Fibroblast of villous mesenchyme (primary cell): ENCODE data around the gene EXOC4. TPM values are rescaled to one million over a fixed set of nuclear protein-coding genes. Genes with fewer than 3 reads are reported as not detected.
A peak's percentile ranks its signal among the peaks of the same experiment; 100 is the strongest.

Experiments
- DNase-seq: peaks from one replicate; pipeline ENCODE4 v3.0.0-alpha.2; 2010; ENCODE audit warnings: low read depth
- H3K4me3 ChIP-seq: 2 replicates; pipeline ENCODE4 v1.5.1; 2011; ENCODE audit warnings: low read depth, mild to moderate bottlenecking, low read length
- total RNA-seq: library from RNA; depleted of rRNA; stranded (reverse); fragments of >200 nt; gene quantifications from 2 replicates; pipeline ENCODE4 v1.2.3, GENCODE V29; 2012
- TF ChIP-seq, protein P1 (sequence below): IDR thresholded peaks from 2 replicates; pipeline ENCODE4 v1.5.1; 2012; ENCODE audit warnings: low read depth, mild to moderate bottlenecking, low read length; ENCODE audit not compliant: insufficient read depth

Gene EXOC4
- total RNA-seq, 1 donor, result 106 TPM

DNA sequence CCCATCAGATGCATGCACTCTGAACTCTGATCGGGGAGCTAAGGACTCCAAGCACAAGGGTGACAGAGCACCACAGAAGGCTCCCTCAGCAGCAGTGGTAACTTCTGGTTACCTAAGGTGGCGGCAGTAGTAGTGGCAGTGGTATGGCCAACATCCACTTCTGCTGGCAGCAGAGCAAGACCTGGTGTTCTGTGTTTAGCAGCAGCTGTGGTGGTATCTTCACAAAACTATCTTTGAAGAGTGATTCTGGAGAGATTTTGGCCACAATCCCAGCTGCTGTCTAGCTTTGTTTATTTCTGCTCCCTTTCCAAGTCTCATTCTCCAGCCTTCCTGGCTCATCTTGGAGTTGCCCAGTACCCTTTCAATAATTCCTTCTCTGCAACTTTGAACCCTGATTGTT lies 771.9 kb downstream of the EXOC4 start:
- TF ChIP-seq, protein P1, sequence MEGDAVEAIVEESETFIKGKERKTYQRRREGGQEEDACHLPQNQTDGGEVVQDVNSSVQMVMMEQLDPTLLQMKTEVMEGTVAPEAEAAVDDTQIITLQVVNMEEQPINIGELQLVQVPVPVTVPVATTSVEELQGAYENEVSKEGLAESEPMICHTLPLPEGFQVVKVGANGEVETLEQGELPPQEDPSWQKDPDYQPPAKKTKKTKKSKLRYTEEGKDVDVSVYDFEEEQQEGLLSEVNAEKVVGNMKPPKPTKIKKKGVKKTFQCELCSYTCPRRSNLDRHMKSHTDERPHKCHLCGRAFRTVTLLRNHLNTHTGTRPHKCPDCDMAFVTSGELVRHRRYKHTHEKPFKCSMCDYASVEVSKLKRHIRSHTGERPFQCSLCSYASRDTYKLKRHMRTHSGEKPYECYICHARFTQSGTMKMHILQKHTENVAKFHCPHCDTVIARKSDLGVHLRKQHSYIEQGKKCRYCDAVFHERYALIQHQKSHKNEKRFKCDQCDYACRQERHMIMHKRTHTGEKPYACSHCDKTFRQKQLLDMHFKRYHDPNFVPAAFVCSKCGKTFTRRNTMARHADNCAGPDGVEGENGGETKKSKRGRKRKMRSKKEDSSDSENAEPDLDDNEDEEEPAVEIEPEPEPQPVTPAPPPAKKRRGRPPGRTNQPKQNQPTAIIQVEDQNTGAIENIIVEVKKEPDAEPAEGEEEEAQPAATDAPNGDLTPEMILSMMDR, result no peak
- peak; percentile 38 for DNase-seq
- no peak overlapping the region for H3K4me3 ChIP-seq

DNA sequence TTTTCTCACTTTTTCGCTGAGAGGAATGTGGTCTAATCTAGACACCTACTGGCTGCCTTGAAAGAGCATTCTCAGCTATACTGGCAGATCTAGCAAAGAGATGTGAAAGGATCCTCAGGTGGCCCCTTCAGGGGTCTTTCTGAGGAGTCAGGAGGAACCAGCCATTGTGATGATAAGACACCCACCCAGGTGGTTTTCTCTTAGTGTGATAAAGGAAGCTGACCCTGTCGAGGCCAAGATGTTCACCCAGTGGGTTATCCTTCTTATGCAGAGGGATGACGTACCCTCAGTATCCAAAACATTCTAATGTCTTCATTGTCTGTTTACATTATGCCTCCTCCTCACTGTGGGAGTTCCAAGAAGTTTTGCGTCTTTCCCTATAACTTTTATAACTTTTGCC lies 776.0 kb downstream of the EXOC4 start:
- no peak for DNase-seq
- TF ChIP-seq, protein P1, result no peak
- no peak overlapping the region for H3K4me3 ChIP-seq

DNA sequence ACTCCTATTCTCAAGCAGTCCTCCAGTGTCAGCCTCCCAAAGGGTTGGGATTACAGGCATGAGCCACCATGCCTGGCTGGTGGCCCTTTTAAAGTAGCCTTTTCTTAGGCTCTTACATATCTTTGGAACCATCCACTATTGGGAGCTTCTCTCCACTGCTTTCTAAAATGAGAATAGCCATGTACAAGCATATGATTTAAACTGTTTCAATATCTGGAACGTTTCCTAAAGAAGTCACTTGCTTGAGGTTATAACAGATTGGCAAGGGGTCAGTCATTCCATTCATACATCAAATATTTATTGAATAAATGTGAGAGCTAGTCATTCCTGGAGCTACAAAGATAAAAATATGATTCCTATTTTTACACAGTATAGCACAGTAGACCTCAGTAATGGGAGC lies 776.9 kb downstream of the EXOC4 start:
- TF ChIP-seq, protein P1, result no peak
- no peak for DNase-seq
- no peak overlapping the region for H3K4me3 ChIP-seq

DNA sequence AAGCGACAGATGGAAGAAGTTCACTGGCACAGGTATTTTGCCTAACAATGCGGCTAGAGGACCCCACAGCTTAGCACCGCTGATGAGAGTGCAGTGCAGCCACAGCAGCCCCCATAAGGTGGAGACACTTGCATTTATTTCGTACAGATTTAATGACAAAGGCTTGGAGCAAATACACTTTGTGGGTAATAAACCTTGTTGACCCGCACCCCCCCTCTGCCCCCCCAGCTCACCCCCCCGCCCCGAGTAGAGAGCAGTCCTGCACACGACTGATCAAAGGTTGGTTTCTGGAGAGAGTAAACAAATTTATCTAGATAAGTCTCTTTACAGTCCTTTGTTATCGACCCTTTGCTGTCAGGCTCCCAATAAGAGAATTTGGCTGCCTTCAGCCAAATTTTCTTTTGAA lies 777.6 kb downstream of the EXOC4 start:
- H3K4me3 ChIP-seq, result no peak overlapping the region
- TF ChIP-seq, protein P1, result no peak
- no peak for DNase-seq

DNA sequence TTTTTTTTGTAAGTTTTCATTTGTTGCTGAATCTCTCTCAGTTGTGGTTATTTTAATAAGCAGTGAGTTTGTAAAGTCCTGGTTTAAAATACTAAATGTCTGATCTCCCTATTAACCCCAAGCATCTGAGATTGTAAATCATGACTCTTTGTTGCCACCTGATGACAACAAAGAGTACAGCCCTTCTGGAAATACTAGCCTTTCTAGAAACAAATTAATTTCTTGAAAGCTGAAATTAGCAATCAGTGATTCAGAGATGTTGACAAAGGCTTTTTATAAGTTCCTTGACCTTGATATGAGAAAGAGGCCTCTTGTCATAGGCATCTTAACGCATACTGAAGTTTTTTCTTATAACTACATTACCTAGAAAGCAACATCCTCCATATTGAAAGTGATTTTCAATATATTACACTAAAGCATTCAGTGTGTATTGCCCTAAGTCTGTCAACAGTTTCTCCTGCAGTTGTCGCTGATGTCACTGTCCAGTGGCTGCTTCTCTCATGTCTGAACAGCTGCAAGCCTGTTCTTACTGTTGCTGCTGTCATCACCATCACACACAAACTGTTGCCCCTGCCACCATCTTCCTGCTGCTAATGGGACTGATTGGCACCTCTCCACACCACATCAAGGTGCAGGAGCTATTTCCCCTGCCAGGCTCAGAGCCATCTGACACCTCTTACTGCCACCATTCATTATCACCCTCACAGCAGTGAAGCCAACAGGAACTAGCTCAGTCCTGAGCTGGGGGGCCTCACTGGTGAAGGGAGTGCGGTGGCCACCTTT lies 779.1 kb downstream of the EXOC4 start:
- TF ChIP-seq, protein P1, result no peak
- no peak for DNase-seq
- H3K4me3 ChIP-seq, result no peak overlapping the region

DNA sequence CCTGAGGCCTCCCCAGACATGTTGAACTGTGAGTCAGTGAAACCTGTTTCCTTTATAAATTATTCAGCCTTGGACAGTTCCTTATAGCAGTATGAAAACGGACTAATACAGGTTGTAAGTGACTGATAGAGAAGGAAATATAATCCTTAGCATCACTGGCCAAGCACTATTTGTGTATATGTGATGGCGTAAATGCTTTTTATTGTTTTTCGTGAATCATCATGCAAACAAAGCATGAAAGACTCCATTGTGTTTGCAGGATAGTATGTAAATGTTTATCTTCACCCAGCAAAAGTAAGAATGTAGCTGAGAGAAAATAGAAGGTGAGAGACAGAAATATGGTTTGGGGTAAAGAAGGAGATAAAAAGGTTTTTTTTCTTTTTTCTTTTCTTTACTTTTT lies 781.8 kb downstream of the EXOC4 start:
- DNase-seq, result no peak
- no peak overlapping the region for H3K4me3 ChIP-seq
- TF ChIP-seq, protein P1, result no peak

DNA sequence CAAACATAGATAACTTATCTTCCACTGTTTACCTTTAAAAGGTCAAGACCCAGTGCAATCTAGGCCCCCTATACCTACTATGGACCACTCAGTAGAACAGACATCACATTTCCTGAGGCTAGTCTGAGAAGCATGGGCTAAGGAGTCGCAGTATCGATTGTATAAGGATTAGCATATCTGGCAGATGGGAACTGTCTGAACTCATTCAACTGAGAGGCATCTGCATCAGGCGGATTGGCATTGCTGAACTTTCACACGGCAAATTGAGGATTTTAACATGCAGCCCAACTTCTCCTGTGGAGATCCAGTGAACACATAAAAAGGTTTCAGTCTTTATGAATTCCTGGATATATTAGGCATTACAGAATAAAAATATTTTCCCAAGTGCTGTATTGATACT lies 785.1 kb downstream of the EXOC4 start:
- no peak for DNase-seq
- TF ChIP-seq, protein P1, result no peak
- no peak overlapping the region for H3K4me3 ChIP-seq
